KMS-11 (cell line): ENCODE measurements around the gene CCDC59.
"Not testable (repeated sequence)": the region's sequence is repeated elsewhere in the genome, so short reads cannot be mapped to it uniquely, and the experiment has no call there.

ENCODE experiments used
- H2AFZ ChIP-seq: fragments of 200-600 bp; sonication (generic); 2 replicates; pipeline ENCODE4 v1.6.1; 2016; ENCODE audit warnings: antibody characterized with exemption, mixed run types, low read depth
- H3K27ac ChIP-seq: fragments of 200-600 bp; sonication (generic); 2 replicates; pipeline ENCODE4 v1.6.1; 2016; ENCODE audit warnings: mild to moderate bottlenecking, mixed run types
- H3K27me3 ChIP-seq: fragments of 200-600 bp; sonication (generic); 2 replicates; pipeline ENCODE4 v1.6.1; 2017; ENCODE audit warnings: mild to moderate bottlenecking, low read depth, mixed run types, moderate library complexity; ENCODE audit not compliant: insufficient read depth
- H3K36me3 ChIP-seq: fragments of 200-600 bp; sonication (generic); 2 replicates; pipeline ENCODE4 v1.6.1; 2017; ENCODE audit warnings: mild to moderate bottlenecking, mixed run types; ENCODE audit not compliant: insufficient read depth
- H3K4me1 ChIP-seq: fragments of 200-600 bp; sonication (generic); 2 replicates; pipeline ENCODE4 v1.6.1; 2016; ENCODE audit warnings: mild to moderate bottlenecking, low read depth, mixed run types; ENCODE audit not compliant: poor library complexity, severe bottlenecking
- H3K4me2 ChIP-seq: fragments of 200-600 bp; sonication (generic); 2 replicates; pipeline ENCODE4 v1.7.0; 2016; ENCODE audit warnings: mild to moderate bottlenecking, mixed run types
- H3K4me3 ChIP-seq: fragments of 200-600 bp; sonication (generic); IDR thresholded peaks from 2 replicates; pipeline ENCODE4 v1.6.1; 2017; ENCODE audit warnings: low read depth, low read length, mixed read lengths; ENCODE audit not compliant: insufficient read depth
- H3K79me2 ChIP-seq: fragments of 200-600 bp; sonication (generic); 2 replicates; pipeline ENCODE4 v1.6.1; 2016; ENCODE audit warnings: low read depth, mixed run types; ENCODE audit not compliant: insufficient read depth
- H3K9ac ChIP-seq: fragments of 200-600 bp; sonication (generic); 2 replicates; pipeline ENCODE4 v1.6.1; 2016; ENCODE audit warnings: mild to moderate bottlenecking, mixed run types
- H4K20me1 ChIP-seq: fragments of 200-600 bp; sonication (generic); 2 replicates; pipeline ENCODE4 v1.6.1; 2016; ENCODE audit warnings: mild to moderate bottlenecking, mixed run types; ENCODE audit not compliant: insufficient read depth
- CTCF ChIP-seq: fragments of 200-600 bp; sonication (generic); conservative IDR thresholded peaks from 2 replicates; pipeline ENCODE4 v1.6.1; 2017; ENCODE audit warnings: low read depth, mild to moderate bottlenecking, antibody characterized with exemption, low read length, moderate library complexity, mixed read lengths

Gene CCDC59

GRCh38 chr12:82366197-82366596 is 8.0 kb upstream of the CCDC59 start:
- no peak overlapping the region for H3K4me3 ChIP-seq
- no peak overlapping the region for H3K4me2 ChIP-seq
- no peaks in the 10 kb centered on the region for H4K20me1 ChIP-seq
- no peaks in the 10 kb centered on the region for H3K36me3 ChIP-seq
- no peak overlapping the region for H3K9ac ChIP-seq
- no peaks in the 10 kb centered on the region for H3K4me1 ChIP-seq
- H3K79me2 ChIP-seq = no peaks in the 10 kb centered on the region; the same call in 1 of the 2 replicates
- H3K27me3 ChIP-seq = no peaks in the 10 kb centered on the region
- TF ChIP-seq CTCF = no peak
- H3K27ac ChIP-seq = no peak overlapping the region
- H2AFZ ChIP-seq = no peak overlapping the region

- H3K36me3 ChIP-seq = no peaks in the 10 kb centered on the region
- no peak overlapping the region for H3K4me3 ChIP-seq
- no peak overlapping the region for H3K4me2 ChIP-seq
- no peak overlapping the region for H2AFZ ChIP-seq
- no peak for TF ChIP-seq CTCF
- peaks cover 12% of the 10 kb centered on the region for H3K4me1 ChIP-seq
- H3K27me3 ChIP-seq = no peaks in the 10 kb centered on the region
- no peak overlapping the region for H3K27ac ChIP-seq
- peaks cover 13% of the 10 kb centered on the region; the same call in 1 of the 2 replicates for H3K79me2 ChIP-seq
- H4K20me1 ChIP-seq = no peaks in the 10 kb centered on the region
- H3K9ac ChIP-seq = no peak overlapping the region
Measured at GRCh38 chr12:82363990-82364389, 5.8 kb upstream of the CCDC59 start.

GRCh38 chr12:82361461-82361915 is 3.3 kb upstream of the CCDC59 start:
- no peak for TF ChIP-seq CTCF
- Histone ChIP-seq H2AFZ (no peak overlapping the region), H3K79me2 (peaks cover 30% of the 10 kb centered on the region)

GRCh38 chr12:82360834-82361233 is 2.6 kb upstream of the CCDC59 start:
- not testable (repeated sequence) for H3K27ac ChIP-seq, H3K4me3 ChIP-seq, H3K36me3 ChIP-seq, H3K4me2 ChIP-seq, H3K27me3 ChIP-seq, H4K20me1 ChIP-seq, H3K9ac ChIP-seq, H2AFZ ChIP-seq
- Histone ChIP-seq H3K79me2 (peaks cover 37% of the 10 kb centered on the region), H3K4me1 (peaks cover 29% of the 10 kb centered on the region)

More at GRCh38 chr12:82361461-82361915, 3.3 kb upstream of the CCDC59 start:
- Histone ChIP-seq H3K27me3 (no peaks in the 10 kb centered on the region), H4K20me1 (no peaks in the 10 kb centered on the region), H3K27ac (no peak overlapping the region), H3K4me2 (no peak overlapping the region), H3K36me3 (peaks cover 2% of the 10 kb centered on the region; the same call in 1 of the 2 replicates), H3K4me3 (no peak overlapping the region), H3K9ac (no peak overlapping the region), H3K4me1 (peaks cover 23% of the 10 kb centered on the region)

GRCh38 chr12:82359115-82359478 is 910 bp upstream of the CCDC59 start:
- H3K4me2 ChIP-seq = peak overlapping the region; percentile 92
- H3K27me3 ChIP-seq = no peaks in the 10 kb centered on the region
- H3K36me3 ChIP-seq = peaks cover 19% of the 10 kb centered on the region; the same call in 1 of the 2 replicates
- peak overlapping the region; percentile 60 for H2AFZ ChIP-seq
- no peak overlapping the region for H3K4me3 ChIP-seq
- peak overlapping the region; percentile 8; the same call in 1 of the 2 replicates for H3K27ac ChIP-seq
- peaks cover 48% of the 10 kb centered on the region for H3K79me2 ChIP-seq
- peaks cover 32% of the 10 kb centered on the region for H3K4me1 ChIP-seq
- TF ChIP-seq CTCF = no peak; the same call in 1 of the 2 replicates
- H4K20me1 ChIP-seq = no peaks in the 10 kb centered on the region
- H3K9ac ChIP-seq = peak overlapping the region; percentile 88; the same call in 1 of the 2 replicates
